Measurements from ENCODE around the gene SAMD14. TPM values are rescaled to one million over a fixed set of nuclear protein-coding genes. Genes with fewer than 3 reads are reported as not detected.

Gene SAMD14
- total and polyA plus RNA-seq, 12 donors = 1.5 to 3.8 (median 2.0) TPM

DNA sequence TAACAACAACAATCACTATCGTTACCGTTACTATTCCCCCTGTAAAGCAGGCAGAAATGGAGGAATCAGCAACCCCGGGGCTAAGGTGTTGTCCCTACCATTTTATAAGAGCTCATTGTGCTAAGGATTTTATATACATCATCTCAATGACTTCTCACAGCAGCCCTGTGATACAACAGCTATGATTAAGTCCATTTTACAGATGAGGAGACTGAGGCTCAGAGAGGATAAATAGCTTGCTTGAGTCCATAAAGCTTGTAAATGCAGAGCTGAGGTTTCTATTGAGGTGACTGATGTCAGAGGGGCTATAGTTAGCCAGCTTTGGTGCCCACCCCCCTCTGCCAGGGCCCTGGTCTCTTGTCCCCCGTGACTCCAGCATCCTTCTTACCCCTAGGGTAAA is 51.5 kb downstream of the SAMD14 start:
- intact Hi-C loops (cut with DNase I) = no loop called here
- Histone ChIP-seq H3K27me3 (no peaks in the 10 kb centered on the region), H3K36me3 (peaks cover 0 to 96% (median 39%) of the 10 kb centered on the region in 9 donors), H3K9me3 (no peaks in the 10 kb centered on the region), H3K27ac (no peak overlapping the region), H3K4me1 (peaks cover 0 to 18% (median 3%) of the 10 kb centered on the region in 9 donors), H3K4me3 (no peak overlapping the region)
- TF ChIP-seq CTCF (IDR thresholded peaks at IDR 0.05) = no peak
- ATAC-seq (no peak), DNase-seq (no peak)
- 96 to 97% methylated on average over 4 of the region's 4 CpGs for WGBS, 2 donors

DNA sequence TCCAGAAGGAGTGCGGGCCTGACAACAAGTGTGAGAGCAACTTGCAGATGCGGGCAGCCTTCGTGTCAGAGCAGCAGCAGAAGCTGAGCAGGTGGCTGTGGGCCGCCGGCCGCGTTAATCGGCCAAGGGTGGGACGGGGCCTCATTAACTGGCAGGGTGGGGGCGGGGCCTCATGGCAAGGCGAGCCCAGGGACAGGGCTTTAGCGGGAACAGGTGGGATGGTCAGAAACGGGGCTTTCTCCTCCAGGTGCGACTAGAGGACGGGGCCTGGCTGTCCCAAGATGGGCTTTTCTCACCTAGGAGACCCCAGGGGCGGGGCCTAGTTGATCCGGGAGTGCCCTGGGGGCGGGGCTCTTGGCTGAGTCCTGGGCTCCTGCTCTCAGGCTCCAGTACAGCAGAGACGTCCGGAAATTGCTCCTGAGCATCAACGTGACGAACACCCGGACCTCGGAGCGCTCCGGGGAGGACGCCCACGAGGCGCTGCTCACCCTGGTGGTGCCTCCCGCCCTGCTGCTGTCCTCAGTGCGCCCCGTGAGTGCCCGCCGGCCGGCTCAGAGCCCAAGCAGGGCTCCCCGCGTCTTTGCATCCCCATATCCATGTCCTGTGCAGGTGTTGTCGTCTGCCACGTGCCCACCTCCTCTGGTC is 53.2 kb downstream of the SAMD14 start:
- H3K27me3 ChIP-seq = no peaks in the 10 kb centered on the region
- intact Hi-C loops (cut with DNase I) = no loop called here
- H3K4me3 ChIP-seq = no peak overlapping the region
- DNase-seq (no peak), ATAC-seq (no peak)
- peaks cover 0 to 18% (median 3%) of the 10 kb centered on the region in 9 donors for H3K4me1 ChIP-seq
- H3K9me3 ChIP-seq = no peaks in the 10 kb centered on the region
- peaks cover 0 to 94% (median 40%) of the 10 kb centered on the region in 9 donors for H3K36me3 ChIP-seq
- TF ChIP-seq CTCF (IDR thresholded peaks at IDR 0.05) = no peak
- H3K27ac ChIP-seq = no peak overlapping the region
- WGBS, 2 donors = 75 to 80% methylated on average over 39 of the region's 39 CpGs

DNA sequence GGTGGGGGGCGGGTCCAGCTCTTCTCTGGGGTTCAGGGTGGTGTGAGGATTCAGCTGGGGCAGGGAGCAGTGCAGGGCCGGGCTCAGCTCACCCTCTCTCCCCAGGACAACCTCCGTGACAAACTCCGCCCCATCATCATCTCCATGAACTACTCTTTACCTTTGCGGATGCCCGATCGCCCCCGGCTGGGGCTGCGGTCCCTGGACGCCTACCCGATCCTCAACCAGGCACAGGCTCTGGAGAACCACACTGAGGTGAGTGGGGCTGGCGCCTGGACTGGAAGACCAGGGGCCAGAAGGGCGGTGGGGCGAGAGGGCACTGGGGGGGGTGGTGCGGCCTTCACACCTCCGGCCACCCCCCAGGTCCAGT is 53.8 kb downstream of the SAMD14 start:
- WGBS, 2 donors = 94 to 95% methylated on average over 16 of the region's 16 CpGs
- TF ChIP-seq CTCF (IDR thresholded peaks at IDR 0.05) = no peak
- no peak overlapping the region for H3K4me3 ChIP-seq
- DNase-seq (no peak), ATAC-seq (no peak)
- no peaks in the 10 kb centered on the region for H3K27me3 ChIP-seq
- H3K36me3 ChIP-seq = peaks cover 0 to 94% (median 38%) of the 10 kb centered on the region in 9 donors
- peaks cover 0 to 17% (median 3%) of the 10 kb centered on the region in 9 donors for H3K4me1 ChIP-seq
- peaks cover 0 to 4% (median 0%) of the 10 kb centered on the region in 11 donors for H3K9me3 ChIP-seq
- intact Hi-C loops (cut with DNase I) = no loop called here
- no peak overlapping the region for H3K27ac ChIP-seq

DNA sequence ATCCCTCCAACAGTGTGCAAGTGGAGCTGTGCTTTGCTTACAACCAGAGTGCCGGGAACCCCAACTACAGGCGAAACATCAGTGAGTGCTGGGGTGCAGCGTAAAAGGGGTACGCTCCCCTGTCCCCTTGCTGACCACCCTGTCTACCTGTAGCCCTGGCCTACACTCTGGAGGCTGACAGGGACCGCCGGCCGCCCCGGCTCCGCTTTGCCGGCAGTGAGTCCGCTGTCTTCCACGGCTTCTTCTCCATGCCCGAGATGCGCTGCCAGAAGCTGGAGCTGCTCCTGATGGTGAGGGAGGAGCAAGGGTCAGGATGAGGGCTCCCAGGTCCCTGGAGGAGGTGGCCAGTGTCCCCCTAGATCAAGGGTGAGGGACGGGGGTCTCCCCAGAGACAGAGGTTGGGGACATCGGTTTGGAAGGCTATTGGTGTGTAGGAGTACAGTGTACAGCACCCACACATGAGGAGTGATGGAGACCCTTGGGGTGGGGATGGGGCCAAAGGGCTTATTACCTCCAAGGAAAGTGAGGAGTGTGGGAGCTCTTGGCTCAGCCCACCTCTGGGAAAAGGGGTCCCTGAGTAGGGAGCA is 54.4 kb downstream of the SAMD14 start:
- Histone ChIP-seq H3K4me3 (no peak overlapping the region), H3K36me3 (peaks cover 0 to 94% (median 42%) of the 10 kb centered on the region in 9 donors), H3K27ac (no peak overlapping the region), H3K27me3 (no peaks in the 10 kb centered on the region), H3K4me1 (peaks cover 0 to 13% (median 0%) of the 10 kb centered on the region in 9 donors), H3K9me3 (peaks cover 0 to 4% (median 0%) of the 10 kb centered on the region in 11 donors)
- WGBS, 2 donors = 93 to 94% methylated on average over 16 of the region's 16 CpGs
- no peak for ATAC-seq
- no peak for DNase-seq
- intact Hi-C loops (cut with DNase I) = no loop called here
- no peak for TF ChIP-seq CTCF (IDR thresholded peaks at IDR 0.05)
